WTC11 (cell line): Measurements from ENCODE around the gene FOXD4. TPM values are rescaled to one million over a fixed set of nuclear protein-coding genes. Genes with fewer than 3 reads are reported as not detected.
"Not testable (repeated sequence)": the region's sequence is repeated elsewhere in the genome, so short reads cannot be mapped to it uniquely, and the experiment has no call there.

Source experiments
- ATAC-seq: fragments of 200-7000 bp; cut with Tn5 transposase; 2 replicates; pipeline ENCODE4 v1.10.0; 2021; ENCODE audit warnings: mild to moderate bottlenecking, moderate library complexity
- CTCF ChIA-PET: fragments of 300-600 bp; sonication (Branson Sonifier 250); formaldehyde crosslinking; loops from one replicate; lab custom pipeline; 2021; ENCODE audit warnings: antibody characterized with exemption; lab: Charles Lee
- POLR2A ChIA-PET: fragments of 350-600 bp; sonication (Branson Sonifier 250); formaldehyde crosslinking; loops from one replicate; lab custom pipeline; 2021; ENCODE audit warnings: antibody characterized with exemption; lab: Charles Lee
- DNase-seq: peaks from one replicate; pipeline ENCODE4 v3.0.0; 2021; ENCODE audit warnings: low spot score
- H3K27ac Mint-ChIP-seq: 2 replicates; pipeline ENCODE4 v1.8.0; 2021; ENCODE audit warnings: mixed read lengths
- H3K27me3 Mint-ChIP-seq: 2 replicates; pipeline ENCODE4 v1.8.0; 2021; ENCODE audit warnings: low read depth, mild to moderate bottlenecking, moderate library complexity, mixed read lengths
- H3K36me3 Mint-ChIP-seq: 2 replicates; pipeline ENCODE4 v1.8.0; 2021; ENCODE audit warnings: mixed read lengths
- H3K4me1 Mint-ChIP-seq: 2 replicates; pipeline ENCODE4 v1.8.0; 2022; ENCODE audit warnings: mixed read lengths
- H3K4me3 Mint-ChIP-seq: 2 replicates; pipeline ENCODE4 v1.8.0; 2021; ENCODE audit warnings: mild to moderate bottlenecking, moderate library complexity, mixed read lengths
- H3K9me3 Mint-ChIP-seq: 2 replicates; pipeline ENCODE4 v1.8.0; 2021; ENCODE audit warnings: mixed read lengths
- total RNA-seq: library from RNA; stranded (reverse); gene quantifications from 3 replicates; pipeline ENCODE4 v1.2.3, GENCODE V29; 2021

The FOXD4 gene
- total RNA-seq, 1 experiment from 2014 or later = 0.13 TPM

- H3K27ac Mint-ChIP-seq, H3K36me3 Mint-ChIP-seq, H3K4me1 Mint-ChIP-seq, CTCF ChIA-PET, POLR2A ChIA-PET, H3K27me3 Mint-ChIP-seq, ATAC-seq, H3K4me3 Mint-ChIP-seq, DNase-seq, H3K9me3 Mint-ChIP-seq: not testable (repeated sequence)
Measured at GRCh38 chr9:93909-94308, 24.3 kb downstream of the FOXD4 start.

GRCh38 chr9:90851-91250 lies 27.4 kb downstream of the FOXD4 start:
- ATAC-seq, POLR2A ChIA-PET, H3K27ac Mint-ChIP-seq, CTCF ChIA-PET, H3K4me3 Mint-ChIP-seq, H3K36me3 Mint-ChIP-seq, H3K4me1 Mint-ChIP-seq, DNase-seq, H3K9me3 Mint-ChIP-seq: not testable (repeated sequence)
- H3K27me3 Mint-ChIP-seq = peaks cover 22% of the 10 kb centered on the region

DNA sequence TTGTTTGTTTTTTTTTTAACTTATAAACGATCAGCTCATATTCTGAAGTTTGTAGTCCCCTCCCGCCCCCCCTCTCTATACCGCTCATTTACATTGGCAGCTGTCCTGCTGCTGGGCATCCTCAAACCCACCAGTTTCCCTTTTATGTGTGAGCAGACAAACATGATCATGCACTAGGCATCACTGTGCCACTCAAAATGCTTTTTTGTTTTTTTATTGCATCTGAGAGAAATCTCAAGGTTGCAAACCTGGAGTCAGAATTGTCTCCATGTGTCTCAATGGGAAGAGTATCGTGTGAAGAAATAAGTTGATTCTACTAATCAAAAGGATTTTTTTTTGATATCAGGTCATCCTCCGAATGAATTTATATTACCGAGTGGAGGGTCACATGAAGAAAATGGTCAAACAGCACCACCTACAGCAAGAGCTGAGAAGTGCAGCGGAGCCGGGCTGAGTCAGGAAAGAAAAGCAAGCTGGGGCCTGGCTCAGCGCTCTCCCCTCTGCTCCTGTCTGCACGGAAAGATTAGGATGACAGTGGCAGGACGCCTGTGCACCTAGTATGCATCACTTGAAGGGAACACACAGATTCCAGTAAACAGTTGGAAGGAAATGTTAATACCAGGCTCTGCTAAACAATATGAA lies 29.7 kb downstream of the FOXD4 start:
- H3K4me1 Mint-ChIP-seq, DNase-seq, H3K27ac Mint-ChIP-seq, CTCF ChIA-PET, POLR2A ChIA-PET, H3K36me3 Mint-ChIP-seq, H3K9me3 Mint-ChIP-seq: not testable (repeated sequence)
- Mint-ChIP-seq H3K27me3 (peaks cover 22% of the 10 kb centered on the region), H3K4me3 (peak overlapping the region; percentile 4; the same call in 1 of the 2 replicates)
- peak; percentile 93 for ATAC-seq

DNA sequence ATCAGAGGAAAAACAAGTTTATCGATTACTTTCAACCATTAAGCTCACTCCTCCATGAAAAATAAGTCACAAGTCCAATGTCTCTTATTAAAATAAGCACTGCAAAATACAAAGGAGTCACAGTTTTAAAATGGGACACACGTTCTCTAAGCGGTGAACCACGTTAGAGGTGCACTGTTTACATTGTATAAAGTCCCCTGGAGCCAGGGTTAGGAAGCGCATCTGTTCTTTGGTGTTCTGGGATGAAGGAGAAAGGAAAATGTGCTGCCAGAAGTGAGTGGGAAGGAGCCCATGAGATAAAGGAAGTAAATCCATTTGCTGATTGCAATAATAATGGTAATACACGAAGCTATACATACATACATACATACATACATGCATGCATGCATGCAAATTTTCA lies 30.4 kb downstream of the FOXD4 start:
- H3K27ac Mint-ChIP-seq, H3K36me3 Mint-ChIP-seq, H3K4me3 Mint-ChIP-seq, H3K9me3 Mint-ChIP-seq, ATAC-seq, H3K4me1 Mint-ChIP-seq, CTCF ChIA-PET, POLR2A ChIA-PET, DNase-seq: not testable (repeated sequence)
- H3K27me3 Mint-ChIP-seq = peaks cover 22% of the 10 kb centered on the region

GRCh38 chr9:87105-87504 lies 31.1 kb downstream of the FOXD4 start:
- ATAC-seq, CTCF ChIA-PET, POLR2A ChIA-PET, H3K4me1 Mint-ChIP-seq, H3K9me3 Mint-ChIP-seq, H3K27ac Mint-ChIP-seq, H3K4me3 Mint-ChIP-seq, H3K36me3 Mint-ChIP-seq, DNase-seq: not testable (repeated sequence)
- peaks cover 23% of the 10 kb centered on the region for H3K27me3 Mint-ChIP-seq

DNA sequence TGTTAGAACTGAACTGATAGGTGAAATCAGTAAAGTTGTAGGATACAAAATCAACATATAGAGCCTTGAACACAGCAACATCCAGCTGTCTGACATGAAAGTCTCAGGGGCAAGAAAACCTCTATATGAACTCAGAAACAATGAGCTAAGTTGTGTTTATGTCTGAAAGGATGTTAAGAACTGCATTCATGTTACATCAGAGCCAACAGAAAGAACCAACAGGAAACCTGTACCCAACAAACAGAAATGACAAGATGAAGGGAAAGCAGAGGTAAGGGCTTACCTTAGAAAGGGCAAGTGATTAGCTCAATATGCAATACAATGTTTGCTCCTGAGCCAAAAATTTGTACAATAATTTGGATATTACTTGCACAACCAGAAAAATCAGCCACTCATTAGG lies 31.5 kb downstream of the FOXD4 start:
- POLR2A ChIA-PET, H3K27ac Mint-ChIP-seq, CTCF ChIA-PET, H3K9me3 Mint-ChIP-seq, ATAC-seq, H3K4me3 Mint-ChIP-seq, H3K36me3 Mint-ChIP-seq, DNase-seq, H3K4me1 Mint-ChIP-seq: not testable (repeated sequence)
- H3K27me3 Mint-ChIP-seq = peaks cover 27% of the 10 kb centered on the region

DNA sequence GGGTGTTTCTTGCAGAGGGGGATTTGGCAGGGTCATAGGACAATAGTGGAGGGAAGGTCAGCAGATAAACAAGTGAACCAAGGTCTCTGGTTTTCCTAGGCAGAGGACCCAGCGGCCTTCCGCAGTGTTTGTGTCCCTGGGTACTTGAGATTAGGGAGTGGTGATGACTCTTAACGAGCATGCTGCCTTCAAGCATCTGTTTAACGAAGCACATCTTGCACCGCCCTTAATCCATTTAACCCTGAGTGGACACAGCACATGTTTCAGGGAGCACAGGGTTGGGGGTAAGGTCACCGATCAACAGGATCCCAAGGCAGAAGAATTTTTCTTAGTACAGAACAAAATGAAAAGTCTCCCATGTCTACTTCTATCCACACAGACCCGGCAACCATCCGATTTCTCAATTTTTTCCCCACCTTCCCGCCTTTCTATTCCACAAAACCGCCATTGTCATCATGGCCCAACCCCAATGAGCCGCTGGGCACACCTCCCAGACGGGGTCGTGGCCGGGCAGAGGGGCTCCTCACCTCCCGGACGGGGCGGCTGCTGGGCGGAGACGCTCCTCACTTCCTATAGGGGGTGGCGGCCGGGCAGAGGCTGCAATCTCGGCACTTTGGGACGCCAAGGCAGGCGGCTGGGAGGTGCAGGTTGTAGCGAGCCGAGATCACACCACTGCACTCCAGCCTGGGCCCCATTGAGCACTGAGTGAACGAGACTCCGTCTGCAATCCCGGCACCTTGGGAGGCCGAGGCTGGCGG lies 35.1 kb downstream of the FOXD4 start:
- POLR2A ChIA-PET, H3K4me3 Mint-ChIP-seq, H3K36me3 Mint-ChIP-seq, H3K27ac Mint-ChIP-seq, DNase-seq, CTCF ChIA-PET, H3K4me1 Mint-ChIP-seq, H3K9me3 Mint-ChIP-seq, ATAC-seq: not testable (repeated sequence)
- peaks cover 29% of the 10 kb centered on the region for H3K27me3 Mint-ChIP-seq

DNA sequence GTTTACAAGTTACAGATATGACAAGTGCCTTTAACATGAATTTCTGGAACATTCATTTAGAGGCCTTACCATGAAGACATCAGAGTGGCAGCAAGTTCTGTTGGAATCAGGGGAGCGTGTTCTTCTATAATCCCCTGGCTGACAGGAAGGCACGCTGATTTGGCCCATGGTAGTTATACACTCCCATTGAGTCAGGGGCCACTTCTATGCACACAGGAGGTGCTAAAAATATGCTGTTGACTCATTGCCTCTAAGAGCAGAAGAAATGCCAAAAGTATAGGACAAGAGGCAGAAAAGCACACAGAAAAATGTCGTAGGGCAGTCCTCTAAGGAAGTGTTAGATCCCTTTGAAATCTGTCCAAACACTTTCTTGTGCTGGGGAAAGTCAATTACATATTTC lies 39.9 kb downstream of the FOXD4 start:
- H3K36me3 Mint-ChIP-seq, DNase-seq, POLR2A ChIA-PET, H3K4me1 Mint-ChIP-seq, H3K4me3 Mint-ChIP-seq, CTCF ChIA-PET, H3K9me3 Mint-ChIP-seq, ATAC-seq, H3K27ac Mint-ChIP-seq: not testable (repeated sequence)
- H3K27me3 Mint-ChIP-seq = peaks cover 44% of the 10 kb centered on the region

GRCh38 chr9:76389-76788 lies 41.8 kb downstream of the FOXD4 start:
- H3K4me3 Mint-ChIP-seq, POLR2A ChIA-PET, H3K9me3 Mint-ChIP-seq, DNase-seq, ATAC-seq, H3K4me1 Mint-ChIP-seq, H3K27ac Mint-ChIP-seq, H3K36me3 Mint-ChIP-seq: not testable (repeated sequence)
- CTCF ChIA-PET = interaction anchor here (0.6 kb wide), 1 partner anchor 814 kb away, joined by 3 read pairs; no protein-coding TSS in a partner anchor
- H3K27me3 Mint-ChIP-seq = peaks cover 50% of the 10 kb centered on the region

GRCh38 chr9:73900-74525 lies 44.2 kb downstream of the FOXD4 start:
- H3K4me1 Mint-ChIP-seq, H3K27ac Mint-ChIP-seq, ATAC-seq, CTCF ChIA-PET, POLR2A ChIA-PET, H3K36me3 Mint-ChIP-seq, DNase-seq, H3K9me3 Mint-ChIP-seq: not testable (repeated sequence)
- peak overlapping the region; percentile 65 for H3K4me3 Mint-ChIP-seq
- H3K27me3 Mint-ChIP-seq = peaks cover 51% of the 10 kb centered on the region

GRCh38 chr9:73076-73899 lies 44.9 kb downstream of the FOXD4 start:
- H3K27me3 Mint-ChIP-seq = peaks cover 51% of the 10 kb centered on the region
- H3K36me3 Mint-ChIP-seq, H3K27ac Mint-ChIP-seq, H3K4me1 Mint-ChIP-seq, POLR2A ChIA-PET, H3K9me3 Mint-ChIP-seq: not testable (repeated sequence)
- H3K4me3 Mint-ChIP-seq = peak overlapping the region; percentile 65
- ATAC-seq = peak; percentile 72
- CTCF ChIA-PET = interaction anchor here (1.1 kb wide), 1 partner anchor 36 kb away, joined by 3 read pairs; no protein-coding TSS in a partner anchor
- peak; percentile 39 for DNase-seq
